ENCODE results near the gene SCPEP1. TPM values are rescaled to one million over a fixed set of nuclear protein-coding genes. Genes with fewer than 3 reads are reported as not detected.

Gene SCPEP1
- total and polyA plus RNA-seq, 2 of the 13 experiments (the other 11 are each of a cell fraction or from before 2014, with no cell fraction given), result 24.3 to 27.3 TPM

DNA sequence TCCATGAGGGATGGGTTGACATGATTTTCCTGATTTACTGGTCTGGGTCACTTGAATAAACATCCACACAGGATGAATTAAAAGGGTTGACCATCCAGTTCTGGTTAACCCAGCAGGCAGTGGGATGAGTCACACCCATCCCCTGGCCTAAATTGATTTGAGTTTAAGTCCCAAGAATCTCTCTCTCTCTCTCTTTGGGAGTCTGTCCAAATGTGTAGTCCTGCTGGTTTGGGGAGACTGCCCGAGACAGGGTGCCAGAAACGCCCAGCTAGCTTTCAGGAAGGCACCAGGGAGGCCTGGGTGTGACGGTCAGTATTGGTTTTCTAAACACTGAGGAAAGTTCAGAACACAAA lies 38.8 kb downstream of the SCPEP1 start:
- ATAC-seq (no peak), FAIRE-seq (no peak), DNase-seq (ENCODE audit: low spot score) (no peak)
- Histone ChIP-seq H3K36me3 (replicated peaks in 1 of 2; ENCODE audit: control insufficient read depth in 1 of 2, insufficient read depth in 2 of 2, low read length in 2 of 2) (no peaks in the 10 kb centered on the region), H3K27me3 (ENCODE audit: control insufficient read depth in 1 of 2, insufficient read depth in 2 of 2, low read length in 2 of 2) (peaks cover 0 to 22% of the 10 kb centered on the region in 2 experiments; a peak in 2 of 5 replicates), H3K27ac (ENCODE audit: extremely low read length, insufficient read depth, low read length) (no peak overlapping the region), H3K4me1 (ENCODE audit: insufficient read depth, low read length) (no peaks in the 10 kb centered on the region), H4K20me1 (ENCODE audit: insufficient read depth, low read length) (no peaks in the 10 kb centered on the region), H3K9ac (ENCODE audit: insufficient read depth, low read depth, low read length) (no peak overlapping the region), H3K4me3 (replicated peaks in 1 of 3; ENCODE audit: insufficient read depth in 1 of 3, low read depth in 2 of 3, low read length in 3 of 3) (no peak overlapping the region), H2AFZ (ENCODE audit: low read length) (no peak overlapping the region), H3K9me3 (ENCODE audit: low read length) (no peaks in the 10 kb centered on the region), H3K79me2 (ENCODE audit: insufficient read depth, low read length) (no peaks in the 10 kb centered on the region), H3K4me2 (ENCODE audit: low read depth, low read length) (no peak overlapping the region)
- ChIA-PET CTCF (ENCODE audit: low intra/inter-chr PET ratio, low total read pairs) (no interaction called here), POLR2A (no interaction called here)
- 3% methylated on average over 3 of the region's 3 CpGs for WGBS (ENCODE audit: low lambda C conversion rate)
- no TSS peak for BruUV-seq (replicated peaks)
- in situ Hi-C loops (cut with HindIII; ENCODE audit: extremely low pct_ligation_motif_present, low pct_unique_long_range_greater_than_20kb), result loop anchor here (10.0 kb wide), 1 partner anchor 98 kb away; no protein-coding TSS in a partner anchor
- intact Hi-C loops (cut with micrococcal nuclease; ENCODE audit: unreplicated experiment), result no loop called here
- TF ChIP-seq MXD4 (CRISPR knock-in tag; IDR thresholded peaks at IDR 0.05) (no peak), IRF9 (CRISPR knock-in tag; IDR thresholded peaks at IDR 0.05; ENCODE audit: borderline replicate concordance) (no peak), NKX3-1 (CRISPR knock-in tag; IDR thresholded peaks at IDR 0.05) (no peak), MYC (CRISPR knock-in tag; IDR thresholded peaks at IDR 0.05; ENCODE audit: borderline replicate concordance) (no peak), ZNF780A (CRISPR knock-in tag; IDR thresholded peaks at IDR 0.05) (no peak), MZF1 (CRISPR knock-in tag; IDR thresholded peaks at IDR 0.05; ENCODE audit: borderline replicate concordance) (no peak), ZNF367 (CRISPR knock-in tag; IDR thresholded peaks at IDR 0.05; ENCODE audit: borderline replicate concordance) (no peak), ETV5 (CRISPR knock-in tag; IDR thresholded peaks at IDR 0.05; ENCODE audit: borderline replicate concordance) (no peak), TIGD3 (CRISPR knock-in tag; IDR thresholded peaks at IDR 0.05; ENCODE audit: borderline replicate concordance) (no peak)
- TF ChIP-seq, protein P1, sequence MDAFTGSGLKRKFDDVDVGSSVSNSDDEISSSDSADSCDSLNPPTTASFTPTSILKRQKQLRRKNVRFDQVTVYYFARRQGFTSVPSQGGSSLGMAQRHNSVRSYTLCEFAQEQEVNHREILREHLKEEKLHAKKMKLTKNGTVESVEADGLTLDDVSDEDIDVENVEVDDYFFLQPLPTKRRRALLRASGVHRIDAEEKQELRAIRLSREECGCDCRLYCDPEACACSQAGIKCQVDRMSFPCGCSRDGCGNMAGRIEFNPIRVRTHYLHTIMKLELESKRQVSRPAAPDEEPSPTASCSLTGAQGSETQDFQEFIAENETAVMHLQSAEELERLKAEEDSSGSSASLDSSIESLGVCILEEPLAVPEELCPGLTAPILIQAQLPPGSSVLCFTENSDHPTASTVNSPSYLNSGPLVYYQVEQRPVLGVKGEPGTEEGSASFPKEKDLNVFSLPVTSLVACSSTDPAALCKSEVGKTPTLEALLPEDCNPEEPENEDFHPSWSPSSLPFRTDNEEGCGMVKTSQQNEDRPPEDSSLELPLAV (CRISPR knock-in tag; conservative IDR thresholded peaks at IDR 0.05; ENCODE audit: low read depth), result no peak
- TF ChIP-seq, protein P2, sequence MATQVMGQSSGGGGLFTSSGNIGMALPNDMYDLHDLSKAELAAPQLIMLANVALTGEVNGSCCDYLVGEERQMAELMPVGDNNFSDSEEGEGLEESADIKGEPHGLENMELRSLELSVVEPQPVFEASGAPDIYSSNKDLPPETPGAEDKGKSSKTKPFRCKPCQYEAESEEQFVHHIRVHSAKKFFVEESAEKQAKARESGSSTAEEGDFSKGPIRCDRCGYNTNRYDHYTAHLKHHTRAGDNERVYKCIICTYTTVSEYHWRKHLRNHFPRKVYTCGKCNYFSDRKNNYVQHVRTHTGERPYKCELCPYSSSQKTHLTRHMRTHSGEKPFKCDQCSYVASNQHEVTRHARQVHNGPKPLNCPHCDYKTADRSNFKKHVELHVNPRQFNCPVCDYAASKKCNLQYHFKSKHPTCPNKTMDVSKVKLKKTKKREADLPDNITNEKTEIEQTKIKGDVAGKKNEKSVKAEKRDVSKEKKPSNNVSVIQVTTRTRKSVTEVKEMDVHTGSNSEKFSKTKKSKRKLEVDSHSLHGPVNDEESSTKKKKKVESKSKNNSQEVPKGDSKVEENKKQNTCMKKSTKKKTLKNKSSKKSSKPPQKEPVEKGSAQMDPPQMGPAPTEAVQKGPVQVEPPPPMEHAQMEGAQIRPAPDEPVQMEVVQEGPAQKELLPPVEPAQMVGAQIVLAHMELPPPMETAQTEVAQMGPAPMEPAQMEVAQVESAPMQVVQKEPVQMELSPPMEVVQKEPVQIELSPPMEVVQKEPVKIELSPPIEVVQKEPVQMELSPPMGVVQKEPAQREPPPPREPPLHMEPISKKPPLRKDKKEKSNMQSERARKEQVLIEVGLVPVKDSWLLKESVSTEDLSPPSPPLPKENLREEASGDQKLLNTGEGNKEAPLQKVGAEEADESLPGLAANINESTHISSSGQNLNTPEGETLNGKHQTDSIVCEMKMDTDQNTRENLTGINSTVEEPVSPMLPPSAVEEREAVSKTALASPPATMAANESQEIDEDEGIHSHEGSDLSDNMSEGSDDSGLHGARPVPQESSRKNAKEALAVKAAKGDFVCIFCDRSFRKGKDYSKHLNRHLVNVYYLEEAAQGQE (IDR thresholded peaks at IDR 0.05; ENCODE audit: borderline replicate concordance in 1 of 2, low read depth in 1 of 2, low read length in 2 of 2), result no peak
